GM04503 (cell line): ENCODE measurements around the gene SLBP.

ENCODE experiments used
- DNase-seq: peaks from one replicate; pipeline ENCODE4 v3.0.0-alpha.2; 2012; ENCODE audit warnings: low read depth

Gene SLBP

GRCh38 chr4:1712216-1713002 lies at the start of gene SLBP:
TSS of gene SLBP (minus strand) at chr4:1712319. CDS start at chr4:1712188, 131 bp downstream.
- DNase-seq = no peak

- no peak for DNase-seq
These were observed 49.1 kb upstream of the SLBP start for GRCh38 chr4:1761130-1761689.

- no peak for DNase-seq
These were observed 48.5 kb upstream of the SLBP start for GRCh38 chr4:1760521-1761071.

- no peak for DNase-seq
These were observed 47.7 kb upstream of the SLBP start for GRCh38 chr4:1759818-1760223.

GRCh38 chr4:1759170-1759817 lies 47.2 kb upstream of the SLBP start:
- DNase-seq = no peak

GRCh38 chr4:1758306-1759121 lies 46.4 kb upstream of the SLBP start:
- DNase-seq = no peak

GRCh38 chr4:1757836-1758235 lies 45.7 kb upstream of the SLBP start:
- no peak for DNase-seq

- no peak for DNase-seq
These were observed 45.0 kb upstream of the SLBP start for GRCh38 chr4:1756893-1757779.

GRCh38 chr4:1756079-1756478 lies 44.0 kb upstream of the SLBP start:
- no peak for DNase-seq

- no peak for DNase-seq
These were observed 43.2 kb upstream of the SLBP start for GRCh38 chr4:1755297-1755696.

GRCh38 chr4:1754336-1754735 lies 42.2 kb upstream of the SLBP start:
- DNase-seq = no peak

- no peak for DNase-seq
These were observed 41.7 kb upstream of the SLBP start for GRCh38 chr4:1753697-1754311.

- no peak for DNase-seq
These were observed 41.2 kb upstream of the SLBP start for GRCh38 chr4:1753294-1753696.

GRCh38 chr4:1752284-1753041 lies 40.3 kb upstream of the SLBP start:
- no peak for DNase-seq

- DNase-seq = no peak
These were observed 39.8 kb upstream of the SLBP start for GRCh38 chr4:1751919-1752283.

GRCh38 chr4:1751155-1751918 lies 39.2 kb upstream of the SLBP start:
- DNase-seq = no peak

- DNase-seq = no peak
These were observed 38.4 kb upstream of the SLBP start for GRCh38 chr4:1750381-1751154.

GRCh38 chr4:1749826-1750225 lies 37.7 kb upstream of the SLBP start:
- no peak for DNase-seq
